ENCODE results near the gene KCNMA1.

- TF ChIP-seq CTCF (IDR thresholded peaks at IDR 0.05; ENCODE audit: low read depth, low read length) (no peak), POLR2A (IDR thresholded peaks at IDR 0.05; ENCODE audit: extremely low read depth, insufficient read length) (no peak), MAX (IDR thresholded peaks at IDR 0.05; ENCODE audit: low read depth, low read length) (no peak), MYC (IDR thresholded peaks at IDR 0.05; ENCODE audit: low read depth, low read length) (no peak)
These were observed 546.9 kb downstream of the KCNMA1 start for GRCh38 chr10:77090381-77091356.

All from NB4 (cell line).